ENCODE data around the gene FARS2.
"Not testable (repeated sequence)": the region's sequence is repeated elsewhere in the genome, so short reads cannot be mapped to it uniquely, and the experiment has no call there.

Gene FARS2

DNA sequence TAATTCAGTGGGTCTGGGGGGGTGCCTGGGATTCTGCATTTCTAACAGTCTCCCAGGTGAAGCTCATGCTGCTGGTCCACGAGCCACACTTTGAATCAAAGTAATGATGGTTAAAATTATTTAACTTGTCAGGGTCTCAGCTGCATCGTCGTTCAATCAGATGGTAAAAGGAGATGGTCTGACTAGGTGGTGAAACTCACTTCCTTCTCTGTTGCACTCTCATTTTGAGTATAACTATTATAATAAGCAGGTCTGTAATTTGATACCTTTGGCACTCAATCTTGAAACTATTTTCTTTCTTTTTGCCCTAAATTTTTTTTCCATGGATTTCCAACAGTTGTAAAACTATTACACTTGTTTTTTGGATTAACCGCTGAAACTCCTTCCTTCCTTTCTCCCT is 292.5 kb downstream of the FARS2 start:
- no peak for DNase-seq

DNA sequence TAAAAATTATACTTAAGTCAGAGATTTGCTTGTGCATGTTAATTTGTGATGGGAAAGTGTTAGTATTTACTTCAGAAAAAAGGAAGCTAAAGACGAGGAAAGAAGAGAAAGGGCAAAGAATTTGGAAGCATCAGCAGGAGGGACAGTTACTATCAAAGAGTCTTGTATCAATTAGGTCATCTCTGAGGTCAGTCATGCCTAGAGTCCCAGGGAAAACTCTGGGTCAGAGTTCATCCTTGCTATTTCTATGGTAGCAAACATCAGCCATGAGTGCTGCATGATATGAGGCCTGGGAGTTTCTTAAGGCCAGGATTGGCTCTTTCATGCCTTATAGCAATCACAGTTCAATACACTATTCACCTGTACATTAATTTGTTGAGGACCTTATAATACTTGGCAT is 292.9 kb downstream of the FARS2 start:
- DNase-seq = no peak

DNA sequence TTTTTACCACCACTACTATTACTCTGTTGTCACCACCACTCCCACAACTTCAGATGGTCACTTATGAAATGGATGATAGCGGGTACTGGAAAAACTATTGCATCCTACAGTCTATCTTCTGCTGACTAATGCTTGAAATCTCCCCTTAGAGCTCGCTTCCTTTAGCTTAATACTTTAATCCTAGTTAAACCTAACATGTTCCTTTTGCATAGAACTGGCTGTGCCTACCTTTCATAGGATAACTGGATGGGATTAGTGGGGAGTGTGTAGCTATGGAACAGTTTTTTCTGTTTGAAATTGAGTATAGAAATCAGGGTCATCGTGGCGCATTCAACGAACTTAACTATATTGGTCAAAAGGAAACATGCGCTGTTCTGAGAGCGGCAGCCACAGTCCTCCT is 294.7 kb downstream of the FARS2 start:
- DNase-seq = no peak

DNA sequence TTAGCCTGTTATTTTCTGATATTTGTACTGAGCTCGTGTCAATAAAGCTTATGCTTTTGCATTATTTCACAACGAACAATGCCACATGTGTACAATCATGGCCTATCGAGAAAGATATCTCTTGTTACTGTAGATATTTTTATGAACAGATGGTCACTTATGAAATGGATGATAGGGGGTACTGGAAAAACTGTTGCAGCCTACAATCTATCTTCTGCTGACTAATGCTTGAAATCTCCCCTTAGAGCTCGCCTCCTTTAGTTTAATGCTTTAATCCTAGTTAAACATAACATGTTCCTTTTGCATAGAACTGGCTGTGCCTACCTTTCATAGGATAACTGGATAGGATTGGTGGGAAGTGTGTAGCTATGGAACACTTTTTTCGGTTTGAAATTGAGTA is 296.2 kb downstream of the FARS2 start:
- no peak for DNase-seq

DNA sequence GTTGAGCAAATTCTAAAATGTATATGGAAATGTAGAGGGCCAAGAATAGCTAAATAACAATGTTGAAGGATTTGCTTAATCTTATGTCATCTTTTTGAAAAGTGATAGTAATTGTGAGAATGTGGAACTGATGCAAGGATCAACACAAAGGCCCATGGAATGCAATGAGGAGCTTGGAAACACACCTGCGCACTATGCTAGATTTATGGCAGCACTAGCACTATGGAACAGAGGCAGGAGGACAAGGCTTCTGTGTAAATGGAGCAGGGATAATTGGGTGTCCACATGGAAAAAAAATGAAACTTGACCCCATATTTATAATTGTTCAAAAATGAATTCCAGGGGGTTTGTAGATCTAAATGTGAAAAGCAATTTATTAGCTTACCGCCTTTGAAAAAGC is 298.3 kb downstream of the FARS2 start:
- DNase-seq = no peak

DNA sequence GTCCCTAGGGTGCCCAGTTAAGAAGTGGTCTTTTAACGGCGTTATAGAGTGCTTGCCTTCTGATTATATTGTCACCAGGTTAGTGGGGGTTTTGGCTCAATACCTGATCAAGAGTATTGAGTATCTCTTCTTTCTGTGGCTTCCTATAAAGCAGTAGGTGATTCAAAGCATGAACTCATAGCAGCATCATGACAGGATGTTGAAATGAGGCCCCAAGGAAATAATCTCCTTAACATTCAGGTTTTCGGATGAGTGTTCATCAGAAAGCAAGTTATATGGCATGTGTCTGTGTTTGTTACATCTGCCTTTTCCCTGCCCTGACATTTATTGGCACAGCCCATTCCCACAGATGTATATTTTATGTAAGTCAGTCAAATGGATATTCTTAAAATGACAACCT is 301.0 kb downstream of the FARS2 start:
- no peak for DNase-seq

DNA sequence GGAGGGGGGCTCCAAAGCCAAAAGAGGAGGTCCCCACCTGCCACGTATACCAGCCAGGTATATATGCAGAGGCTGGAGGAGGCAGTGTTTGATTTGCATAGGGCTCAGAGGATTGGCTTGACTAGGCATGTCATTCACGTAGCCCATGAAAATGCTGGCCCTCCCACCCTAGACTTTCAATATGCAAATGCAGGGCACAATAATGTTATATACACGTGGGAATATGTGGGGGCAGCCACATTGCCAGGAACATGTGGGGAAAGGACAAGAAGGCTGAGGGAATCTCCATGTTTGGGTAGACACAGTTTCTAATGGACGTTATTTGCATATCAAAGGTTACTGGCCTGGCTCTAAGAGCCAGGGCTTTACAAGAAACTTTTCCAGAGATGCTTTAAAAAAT is 301.8 kb downstream of the FARS2 start:
- no peak for DNase-seq

DNA sequence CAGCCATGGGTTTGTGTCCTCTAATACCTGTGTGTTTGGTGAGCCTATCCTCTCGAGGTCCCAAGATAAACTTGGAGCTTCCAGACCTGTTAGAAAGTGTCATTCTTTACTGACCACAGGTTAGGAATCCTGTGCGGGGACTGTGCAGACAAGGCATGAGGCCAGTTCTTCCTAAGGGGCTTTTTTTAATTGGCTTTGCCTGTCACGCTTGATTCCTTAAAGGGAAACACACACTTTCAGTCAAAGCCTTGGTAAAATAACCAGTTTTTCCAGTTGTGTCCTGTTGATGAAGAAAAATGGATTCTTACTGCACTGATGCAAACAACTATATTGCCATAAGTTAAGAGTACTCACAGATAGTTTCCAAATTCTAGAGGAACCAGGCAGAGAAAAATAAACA is 303.4 kb downstream of the FARS2 start:
- not testable (repeated sequence) for DNase-seq

DNA sequence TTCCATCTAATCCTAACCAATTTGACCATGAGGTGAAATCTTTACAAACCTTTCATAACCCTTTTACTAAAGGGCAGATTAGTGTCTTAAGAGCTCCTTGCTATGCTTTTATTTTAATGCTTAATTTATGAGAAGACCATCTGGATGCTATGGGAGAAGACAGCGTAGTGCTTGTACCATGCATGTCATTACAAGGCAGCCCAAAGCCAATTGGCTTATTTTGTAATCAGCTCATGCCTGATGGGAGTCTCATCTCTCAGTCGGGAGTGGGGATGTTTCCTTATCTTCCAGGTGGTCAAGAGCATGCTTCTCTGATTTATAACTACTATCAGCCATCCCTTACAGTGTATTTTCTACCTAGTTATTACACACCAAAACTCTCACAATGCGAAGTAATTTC is 304.7 kb downstream of the FARS2 start:
- no peak for DNase-seq

DNA sequence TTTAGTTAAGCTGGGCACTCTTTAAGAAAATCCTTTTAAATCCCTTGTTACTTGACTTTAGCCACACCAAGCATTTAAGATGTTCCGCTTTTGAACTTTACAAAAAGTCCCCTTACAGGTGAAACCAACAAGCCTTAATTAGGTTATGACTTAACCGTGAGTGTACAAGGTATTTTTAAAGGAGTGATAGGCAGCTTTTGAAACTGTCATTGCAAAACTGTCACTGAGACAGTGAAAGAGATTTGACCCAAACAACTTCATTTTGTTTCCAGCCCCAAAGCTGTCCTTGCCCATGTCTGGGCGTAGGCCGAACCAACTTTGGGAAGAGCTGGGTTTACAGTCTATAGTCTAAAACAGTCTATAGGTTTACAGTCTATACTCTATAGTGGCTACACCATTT is 305.4 kb downstream of the FARS2 start:
- no peak for DNase-seq

DNA sequence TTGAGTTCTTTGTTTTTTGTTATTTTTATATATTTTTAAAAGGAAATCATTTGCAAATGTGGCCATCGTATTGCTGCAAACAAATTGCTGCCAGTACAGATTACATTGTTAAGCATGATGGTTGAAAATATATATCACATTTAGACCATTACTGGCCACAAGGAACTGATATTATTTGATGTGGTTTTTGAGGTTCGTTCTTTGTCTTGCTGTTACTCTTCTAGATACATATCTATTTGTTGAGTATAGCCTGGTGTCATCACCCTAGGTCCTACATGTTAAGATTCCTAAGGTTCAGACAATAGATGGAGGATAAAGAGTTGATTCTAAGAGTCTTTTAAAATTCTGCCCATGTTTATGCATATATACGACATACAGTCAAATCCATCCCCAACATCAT is 306.0 kb downstream of the FARS2 start:
- no peak for DNase-seq

DNA sequence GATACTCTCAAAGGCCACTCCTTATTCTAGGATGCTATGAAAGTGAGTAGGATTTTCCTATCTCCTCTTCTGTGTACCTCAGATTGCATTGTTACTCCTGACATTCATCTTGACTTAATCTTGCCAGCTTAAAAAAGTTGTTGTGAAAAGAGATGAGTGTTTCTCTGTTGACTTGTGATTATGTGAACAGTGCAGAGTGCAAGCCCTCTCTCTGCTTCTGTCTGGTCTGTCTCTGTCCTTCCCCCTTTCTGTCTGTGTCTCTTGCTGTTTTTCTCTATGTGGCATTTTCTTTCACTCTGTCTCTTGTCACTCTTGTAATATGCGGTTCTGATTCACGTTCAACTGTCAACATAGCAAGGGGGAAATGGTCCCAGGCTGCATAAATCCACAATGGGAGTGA is 306.6 kb downstream of the FARS2 start:
- DNase-seq = no peak

DNA sequence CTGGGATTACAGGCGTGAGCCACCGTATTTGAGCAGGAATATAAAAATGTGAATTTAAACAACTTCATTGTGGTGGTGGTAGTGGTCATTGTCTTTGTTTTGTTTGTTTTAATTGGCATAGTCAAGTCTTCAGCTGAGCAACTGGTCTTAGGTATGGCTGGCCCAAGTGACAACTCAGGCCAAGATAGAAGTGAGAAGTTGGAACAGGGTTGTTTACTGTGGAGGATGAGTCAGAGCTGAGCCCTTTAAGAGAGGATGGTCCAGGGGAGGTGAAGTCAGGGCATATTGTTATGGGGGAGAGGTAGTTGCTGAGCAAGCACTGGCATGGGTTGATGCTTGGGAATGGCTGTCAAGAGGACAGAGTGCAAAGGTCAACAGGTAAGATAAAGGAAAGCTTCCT is 308.2 kb downstream of the FARS2 start:
- DNase-seq = no peak

DNA sequence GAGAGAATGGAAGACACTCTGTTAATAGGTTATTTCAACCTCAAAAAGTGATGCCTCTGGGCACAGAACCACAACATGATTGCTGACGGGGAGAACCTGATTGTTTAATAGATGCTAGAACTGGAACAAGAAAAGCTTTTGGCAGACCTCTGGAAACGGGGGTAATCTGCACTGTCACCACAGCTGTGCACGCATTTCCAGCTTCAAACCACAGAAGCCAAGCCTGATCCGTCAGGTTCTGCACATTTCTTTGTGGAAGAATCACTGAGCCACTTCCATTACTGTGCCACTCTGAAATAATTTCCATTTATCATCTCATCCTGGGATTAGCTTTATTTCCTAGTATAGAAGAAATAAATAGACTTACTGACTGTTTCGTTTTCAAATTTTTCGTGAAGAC is 309.3 kb downstream of the FARS2 start:
- no peak for DNase-seq

DNA sequence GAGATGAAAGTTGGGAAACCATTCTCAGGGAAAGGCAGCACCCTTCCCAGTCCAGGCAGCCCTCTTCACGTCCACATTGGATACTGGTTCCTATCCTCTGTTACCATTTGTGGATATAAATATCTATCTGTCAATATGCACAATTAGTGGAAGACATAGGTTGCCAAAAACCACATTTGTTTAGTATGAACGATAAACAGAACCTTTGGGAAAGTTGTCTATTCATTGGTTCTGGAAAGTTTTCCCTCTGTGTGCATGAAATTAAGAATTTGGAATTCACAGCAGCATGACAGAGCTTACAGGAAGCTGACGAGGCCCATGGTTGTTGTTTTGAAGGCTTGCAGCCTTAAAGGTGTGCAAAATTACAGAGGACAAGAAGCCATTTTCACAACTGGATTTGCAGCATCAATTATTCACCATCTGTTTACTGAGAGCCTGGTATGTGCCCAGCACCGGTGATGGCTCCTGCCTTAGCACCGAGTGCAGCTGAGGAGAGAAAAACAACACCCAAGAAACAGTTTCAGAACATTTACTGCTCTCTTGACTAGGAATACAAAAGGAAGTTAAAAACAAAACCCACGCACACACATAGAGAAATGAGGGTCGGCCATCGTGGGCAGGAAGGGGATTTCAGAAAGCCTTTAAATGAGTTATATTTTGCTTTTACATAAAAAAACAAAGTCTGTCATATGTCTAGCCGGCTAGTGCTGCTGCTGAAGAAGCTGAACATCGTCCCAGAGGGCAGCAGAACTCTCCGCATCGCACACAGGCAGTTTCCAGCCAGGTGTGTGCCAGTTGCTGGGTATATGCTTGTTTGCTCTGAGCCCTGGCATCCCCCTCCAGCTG is 319.6 kb downstream of the FARS2 start:
- DNase-seq = no peak

DNA sequence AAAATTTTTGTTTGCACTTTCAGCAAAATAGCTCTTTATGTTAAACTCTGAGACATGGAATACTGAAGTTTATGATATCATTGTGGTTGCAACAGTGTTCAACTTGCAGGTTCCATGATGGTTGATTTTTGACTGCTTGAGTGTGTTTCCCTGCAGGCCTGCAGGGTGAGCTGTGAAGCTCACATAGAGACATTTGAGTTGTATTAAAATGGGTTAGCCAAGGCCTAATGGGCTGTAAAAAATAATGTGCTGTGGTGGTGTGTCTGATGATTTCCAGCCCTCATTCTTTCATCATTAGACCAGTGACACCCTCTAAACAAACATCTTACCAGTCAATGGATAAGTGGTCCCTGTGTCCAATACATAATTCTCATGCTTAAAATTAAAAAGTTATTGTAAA is 321.4 kb downstream of the FARS2 start:
- DNase-seq = no peak

DNA sequence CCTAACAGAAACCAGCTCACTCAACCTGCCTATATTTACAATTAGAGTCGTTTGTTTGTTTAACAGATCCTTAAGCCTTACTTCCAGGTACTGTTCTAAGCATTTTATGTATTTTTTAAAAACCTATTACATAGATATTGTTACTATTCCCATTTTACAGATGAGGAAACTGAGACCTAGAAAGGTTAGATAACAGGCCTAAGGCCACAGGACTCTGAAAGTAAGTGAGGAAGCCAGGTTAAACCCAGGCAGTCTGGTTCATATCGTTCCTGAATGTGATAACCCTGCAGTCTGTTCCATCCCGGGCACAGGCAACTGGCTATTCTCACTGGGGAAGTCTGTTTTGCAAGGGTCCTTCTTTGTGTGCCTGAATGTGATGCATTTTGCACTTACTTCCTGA is 322.2 kb downstream of the FARS2 start:
- DNase-seq = no peak

DNA sequence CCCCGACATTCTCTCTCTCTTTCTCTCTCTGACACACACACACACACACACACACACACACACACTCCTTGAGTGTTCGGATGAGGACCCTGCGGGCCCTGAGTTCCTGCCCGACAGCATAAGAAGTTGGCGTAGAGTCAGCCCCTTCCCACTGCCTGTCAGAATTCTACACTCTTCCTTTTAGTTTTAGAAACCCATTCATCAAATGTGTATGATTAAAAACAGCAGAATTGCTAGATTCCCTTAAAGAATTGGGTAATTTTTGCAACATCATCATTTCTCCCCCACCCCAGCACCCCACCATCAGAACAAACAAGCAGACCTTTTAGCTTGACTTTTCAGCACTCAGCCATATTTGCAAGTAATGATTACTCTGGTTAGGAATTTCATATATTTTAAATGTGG is 322.8 kb downstream of the FARS2 start:
- DNase-seq = no peak

DNA sequence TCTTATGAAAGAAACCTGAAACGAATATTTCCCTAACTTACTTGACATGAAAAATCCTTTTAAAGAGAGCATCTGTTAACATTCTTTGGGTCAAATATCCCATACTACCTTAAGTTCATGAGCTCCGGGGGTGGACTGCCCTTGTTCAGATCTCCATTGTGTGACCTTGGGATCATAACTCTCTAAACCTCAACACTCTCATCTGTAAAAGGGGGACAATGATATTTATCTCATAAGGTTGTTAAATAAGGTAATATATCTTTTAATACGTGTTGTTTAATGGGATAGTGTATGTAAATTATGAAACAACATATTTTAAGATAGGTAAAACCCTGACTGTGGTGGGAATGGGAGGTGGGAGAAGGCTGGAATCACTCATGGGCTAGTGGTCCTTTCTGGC is 326.3 kb downstream of the FARS2 start:
- DNase-seq = no peak

DNA sequence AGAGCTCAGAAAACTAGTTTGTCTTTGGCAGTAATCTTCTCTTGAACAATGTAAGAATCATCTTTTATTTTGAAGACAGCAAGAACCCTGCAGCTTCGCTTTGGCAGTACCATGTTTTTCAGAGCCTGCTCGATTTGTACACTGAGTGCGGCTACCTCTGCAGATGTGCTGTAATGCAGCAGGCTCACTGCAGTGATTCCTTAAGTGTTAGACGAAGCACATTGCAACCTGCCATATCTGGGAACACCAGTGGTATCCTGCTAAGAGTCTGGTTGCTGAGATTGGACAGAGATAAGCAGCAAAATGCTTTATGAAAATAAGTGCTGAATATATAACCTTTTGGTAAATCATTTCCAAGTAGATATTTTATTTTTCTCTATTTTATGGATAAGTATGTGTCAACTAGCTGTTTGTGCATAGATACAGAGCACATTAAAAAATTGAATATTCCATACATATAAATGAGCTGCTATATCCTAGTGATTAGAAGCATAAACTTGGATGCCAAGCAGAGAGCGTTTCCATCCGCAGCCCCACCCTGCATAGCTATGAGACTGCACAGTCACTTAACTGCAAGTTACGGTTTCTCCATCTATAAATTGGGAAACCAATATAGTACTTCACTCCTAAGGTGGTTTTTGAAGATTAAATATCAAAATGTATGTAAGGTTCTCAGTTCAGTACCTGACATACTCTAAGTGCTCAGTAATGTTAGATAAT is 328.3 kb downstream of the FARS2 start:
- DNase-seq = no peak

DNA sequence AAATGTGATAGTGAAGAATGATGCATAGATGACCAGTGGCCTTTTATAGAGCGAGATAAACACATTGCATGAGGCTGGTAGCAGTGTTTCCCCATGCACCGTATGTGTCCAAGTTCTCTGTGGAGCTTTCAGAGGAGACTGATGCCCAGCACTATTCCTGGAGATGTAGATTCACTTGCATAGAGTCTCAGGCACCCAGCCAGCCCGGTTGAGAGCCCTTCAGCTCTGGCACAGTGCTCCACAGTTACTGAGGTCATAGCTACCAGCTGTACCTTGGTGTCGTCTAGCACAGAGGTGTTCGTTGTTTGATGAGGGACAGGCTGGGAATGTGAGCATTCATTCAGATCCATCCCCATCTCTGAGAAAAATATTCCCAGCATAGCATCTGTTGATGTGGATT is 328.9 kb downstream of the FARS2 start:
- no peak for DNase-seq

DNA sequence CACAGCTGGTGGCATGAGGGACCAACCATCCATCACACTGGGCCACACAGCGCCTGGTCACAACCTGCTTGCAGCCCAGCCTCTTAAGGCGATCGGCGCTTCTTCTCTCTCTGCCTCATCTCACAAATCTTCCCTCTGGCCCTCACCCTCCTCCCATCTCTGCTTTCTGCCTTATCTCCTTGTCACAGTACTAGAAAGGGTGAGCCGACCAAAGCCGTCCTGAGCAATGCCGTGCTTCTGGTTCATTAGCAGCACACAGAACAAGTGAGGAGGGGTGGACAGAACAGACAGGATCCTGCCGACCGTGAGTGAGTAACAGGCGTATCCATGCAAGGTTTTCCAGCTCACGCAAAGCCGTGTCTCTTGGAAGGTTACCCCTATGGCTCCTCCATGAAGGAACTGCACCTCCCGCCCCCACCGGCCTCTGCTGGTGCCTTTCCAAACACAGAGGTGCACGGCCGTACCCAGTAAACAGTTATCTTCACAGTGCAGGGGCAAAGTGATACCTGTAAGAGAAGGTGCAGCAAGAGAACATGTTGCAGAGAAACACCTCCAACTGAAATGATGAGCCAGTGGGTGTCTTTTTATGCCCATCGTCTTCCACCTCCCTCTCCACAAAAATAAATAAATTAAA is 331.7 kb downstream of the FARS2 start:
- no peak for DNase-seq

DNA sequence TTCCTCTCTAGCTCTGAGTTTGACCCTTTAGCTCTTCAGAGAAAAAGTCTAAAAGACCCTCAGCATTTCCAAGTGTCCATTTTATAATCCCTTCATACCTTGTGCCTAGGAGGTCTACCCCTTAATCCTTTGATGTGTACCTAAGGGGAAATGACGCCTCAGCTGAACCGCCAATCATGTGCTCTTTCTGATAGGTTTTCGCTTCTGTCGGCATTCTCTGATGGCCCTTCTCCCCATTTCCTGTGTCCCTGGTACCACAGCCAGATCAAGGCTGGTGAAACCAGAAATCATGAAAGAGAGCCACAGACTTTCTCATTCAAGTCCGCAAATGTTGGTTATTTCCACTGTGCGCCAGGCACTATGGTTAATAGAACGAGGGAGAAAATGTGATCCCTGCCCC is 333.9 kb downstream of the FARS2 start:
- no peak for DNase-seq

DNA sequence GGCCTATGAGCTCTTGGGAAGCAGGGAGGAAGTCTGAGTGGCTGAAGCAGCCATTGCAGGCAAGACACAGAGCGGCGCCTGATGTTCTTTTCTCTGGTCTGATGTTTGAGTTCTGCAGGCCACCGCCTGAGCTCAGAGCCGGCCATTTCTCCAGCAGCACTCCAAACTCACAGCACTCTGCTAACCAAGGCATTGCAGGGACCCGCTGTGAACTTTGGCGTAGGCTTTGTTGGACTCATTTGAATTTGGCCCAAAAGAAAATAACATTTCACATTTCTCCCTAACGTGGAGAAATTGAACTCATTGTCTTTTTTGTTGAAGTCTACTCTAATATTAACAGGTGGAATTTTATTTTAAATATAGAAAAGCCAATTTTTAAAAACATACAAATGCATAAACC is 336.1 kb downstream of the FARS2 start:
- DNase-seq = no peak
